ENCODE results near the gene STK4.

GRCh38 chr20:45020236-45020886, 54.0 kb downstream of the STK4 start:
- no peak for TF ChIP-seq ZNF274 (IDR thresholded peaks at IDR 0.05; ENCODE audit: low read depth, low read length)
- no peak for TF ChIP-seq SUZ12 (IDR thresholded peaks at IDR 0.05; ENCODE audit: extremely low read depth, insufficient read depth, insufficient read length)
- TF ChIP-seq YY1 (IDR thresholded peaks at IDR 0.05; ENCODE audit: insufficient read depth, insufficient read length): no peak

Measured in NT2/D1 (cell line).